ENCODE data around the gene SKI. TPM values are rescaled to one million over a fixed set of nuclear protein-coding genes. Genes with fewer than 3 reads are reported as not detected.

Gene SKI
- total and polyA plus RNA-seq, 9 of the 15 experiments (the other 6 are each of a cell fraction or from before 2014, with no cell fraction given), result 0.10 to 60.5 (median 4.6) TPM

DNA sequence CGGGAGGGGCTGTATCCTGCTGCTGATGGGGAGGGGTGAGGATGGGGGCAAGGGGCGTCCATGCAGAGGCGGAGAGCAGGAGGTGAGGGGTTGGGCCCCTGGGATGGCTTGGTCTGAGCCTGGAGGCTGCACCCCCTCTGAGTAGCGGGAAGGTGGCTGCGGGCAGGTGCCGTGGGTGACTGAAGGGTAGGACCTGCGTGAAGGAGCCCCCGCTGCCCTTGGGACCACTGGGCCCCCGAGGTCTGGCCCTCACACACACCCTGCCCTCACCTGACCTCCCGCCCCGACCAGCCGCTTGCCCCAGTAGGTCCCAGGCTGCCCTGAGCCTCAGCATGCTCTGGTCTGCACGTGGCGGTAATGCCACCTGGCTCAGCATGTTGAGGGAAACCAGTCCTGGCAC is 12.8 kb upstream of the SKI start:
- no peak for ATAC-seq
- CTCF ChIA-PET (ENCODE audit: low intra/inter-chr PET ratio), result no interaction called here
- Histone ChIP-seq H3K27me3 (ENCODE audit: control insufficient read depth in 2 of 2, insufficient read depth in 2 of 2, low read length in 2 of 2) (no peaks in the 10 kb centered on the region), H4K20me1 (replicated peaks; ENCODE audit: control insufficient read depth, insufficient read depth, low read length) (no peaks in the 10 kb centered on the region), H2AFZ (ENCODE audit: low read depth, low read length) (no peak overlapping the region), H3K9me3 (replicated peaks; ENCODE audit: control insufficient read depth, insufficient read depth, low read depth, low read length) (no peaks in the 10 kb centered on the region), H3K9ac (ENCODE audit: insufficient read depth in 1 of 2, low read depth in 2 of 2, low read length in 2 of 2) (no peak overlapping the region), H3K27ac (ENCODE audit: extremely low read depth, low read depth, low read length) (no peak overlapping the region), H3K36me3 (ENCODE audit: control insufficient read depth, insufficient read depth, low read length) (no peaks in the 10 kb centered on the region), H3K9me1 (ENCODE audit: control insufficient read depth, insufficient read depth, low read length) (no peaks in the 10 kb centered on the region), H3K4me2 (ENCODE audit: insufficient read depth, low read length) (no peak overlapping the region), H3K4me1 (replicated peaks in 1 of 2; ENCODE audit: control insufficient read depth in 2 of 2, insufficient read depth in 2 of 2, low read length in 2 of 2) (peaks cover 20 to 53% of the 10 kb centered on the region in 2 experiments), H3K4me3 (no peak overlapping the region), H3K79me2 (ENCODE audit: control insufficient read depth, insufficient read depth, low read length) (no peaks in the 10 kb centered on the region)
- in situ Hi-C loops (cut with MboI) (no loop called here), intact Hi-C loops (cut with micrococcal nuclease) (no loop called here)
- WGBS (ENCODE audit: insufficient coverage, low coverage, missing lambda C conversion rate), result 56% methylated on average over 13 of the region's 14 CpGs
- no peak for DNase-seq (ENCODE audit: extremely low read depth in 1 of 4, low spot score in 3 of 4)
- POLR2A ChIA-PET, result interaction anchor here (0.6 kb wide), 1 partner anchor 292 kb away, joined by 3 read pairs; no protein-coding TSS in a partner anchor
- no peak for FAIRE-seq
- no TSS peak for BruUV-seq (replicated peaks)
- no peak for TF ChIP-seq TFE3 (CRISPR knock-in tag; IDR thresholded peaks at IDR 0.05)
- TF ChIP-seq CEBPB (tag; IDR thresholded peaks at IDR 0.05), result no peak
- no peak for TF ChIP-seq MEF2D (tag; conservative IDR thresholded peaks at IDR 0.05; ENCODE audit: low read depth)
- no peak for TF ChIP-seq ZBTB11 (CRISPR knock-in tag; IDR thresholded peaks at IDR 0.05)
- TF ChIP-seq CBX5 (IDR thresholded peaks at IDR 0.05; ENCODE audit: borderline replicate concordance, low read depth), result no peak
- no peak for TF ChIP-seq ATF1 (CRISPR knock-in tag; IDR thresholded peaks at IDR 0.05)
- TF ChIP-seq ATF1 (tag; IDR thresholded peaks at IDR 0.05), result no peak
- no peak for TF ChIP-seq ZNF41 (CRISPR knock-in tag; conservative IDR thresholded peaks at IDR 0.05)
- TF ChIP-seq SMAD2 (IDR thresholded peaks at IDR 0.05; ENCODE audit: low read depth, low read length), result no peak
- no peak for TF ChIP-seq GATAD2A (IDR thresholded peaks at IDR 0.05)
- TF ChIP-seq HLTF (IDR thresholded peaks at IDR 0.05), result no peak
- no peak for TF ChIP-seq ZNF707 (CRISPR knock-in tag; conservative IDR thresholded peaks at IDR 0.05)

All from K562 (cell line).